ENCODE data around the gene GNA15. TPM values are rescaled to one million over a fixed set of nuclear protein-coding genes. Genes with fewer than 3 reads are reported as not detected.
A peak's percentile ranks its signal among the peaks of the same experiment; 100 is the strongest.

Gene GNA15
- total and polyA plus RNA-seq, 2 of the 8 experiments (the other 6 are each of a cell fraction or from before 2014, with no cell fraction given) = 0.26 to 0.45 TPM

DNA sequence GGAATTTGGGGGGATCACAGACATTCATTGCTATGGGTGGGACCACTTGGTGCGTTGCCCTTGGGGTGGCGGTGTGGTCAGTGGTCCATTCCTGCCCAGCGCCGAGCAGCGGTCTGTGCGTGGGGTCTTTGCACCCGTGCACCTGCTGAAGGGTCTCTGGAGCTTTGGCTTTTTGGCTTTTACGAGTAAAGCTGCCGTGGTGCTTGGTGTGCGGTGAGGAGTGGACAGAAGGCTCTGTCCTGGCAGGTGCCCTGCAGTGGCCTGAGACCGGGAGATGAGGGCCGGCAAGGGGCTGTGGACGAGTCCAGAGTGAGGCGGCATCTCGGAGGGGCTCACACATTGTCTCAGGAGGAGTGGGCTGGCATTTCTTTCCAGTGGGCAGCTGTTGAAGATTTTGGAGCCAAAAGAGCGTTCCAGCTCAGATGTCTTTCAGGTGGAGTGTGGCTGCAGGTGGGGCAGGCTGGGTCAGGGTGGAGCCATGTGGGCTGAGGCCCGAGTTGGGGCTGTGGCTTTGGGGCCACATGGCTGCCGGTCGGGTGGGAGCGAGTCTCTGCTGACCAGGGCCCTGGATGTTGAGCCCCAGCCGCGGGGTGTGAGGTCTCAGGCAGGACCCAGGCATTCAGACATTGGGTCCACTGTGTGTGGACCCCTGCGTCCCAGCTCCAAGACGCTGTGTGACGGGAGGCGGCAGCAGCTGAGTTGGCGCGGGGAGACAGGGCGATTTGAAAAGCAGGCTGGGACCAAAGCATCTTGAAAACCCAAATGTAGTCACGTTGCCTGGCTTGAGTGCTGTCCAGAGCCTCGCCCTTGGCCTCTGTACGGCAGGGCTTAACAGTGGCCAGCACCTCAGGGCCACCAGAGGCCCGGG, 30.0 kb upstream of the GNA15 start:
- 91% methylated on average over 31 of the region's 33 CpGs; no CpG with 5 or more reads in 1 of the 2 experiments for WGBS, 2 experiments (ENCODE audit: extremely low coverage in 1 of 2, insufficient coverage in 1 of 2, insufficient read length in 1 of 2, insufficient replicate concordance in 2 of 2, low coverage in 1 of 2, low lambda C conversion rate in 2 of 2, missing lambda C conversion rate in 1 of 2)
- CTCF ChIA-PET (ENCODE audit: partially characterized antibody) = interaction anchor here (0.7 to 20.0 kb wide), 15 partner anchors 9 to 457 kb away, joined by 3 to 339 read pairs (median 5); no protein-coding TSS in a partner anchor
- TF ChIP-seq NRF1 (IDR thresholded peaks at IDR 0.05; ENCODE audit: low read depth, low read length) (no peak), YY1 (IDR thresholded peaks at IDR 0.05; ENCODE audit: low read depth, low read length) (no peak), HDAC6 (IDR thresholded peaks at IDR 0.05; ENCODE audit: low read depth, low read length) (no peak), JUND (IDR thresholded peaks at IDR 0.05; ENCODE audit: low read length) (no peak), HDAC2 (IDR thresholded peaks at IDR 0.05; ENCODE audit: borderline replicate concordance in 1 of 2, low read depth in 2 of 2, low read length in 2 of 2) (no peak), SP1 (IDR thresholded peaks at IDR 0.05; ENCODE audit: low read depth, low read length) (no peak), CREB1 (IDR thresholded peaks at IDR 0.05) (no peak), MAX (IDR thresholded peaks at IDR 0.05) (no peak), CBX8 (IDR thresholded peaks at IDR 0.05; ENCODE audit: borderline replicate concordance, low read depth, low read length) (no peak), EZH2 (IDR thresholded peaks at IDR 0.05; ENCODE audit: low read depth, low read length, severe bottlenecking) (no peak), SIN3A (conservative IDR thresholded peaks at IDR 0.05 in 1 of 2, IDR thresholded peaks at IDR 0.05 in 1 of 2; ENCODE audit: low read depth in 1 of 2, low read length in 2 of 2) (no peak), ASH2L (IDR thresholded peaks at IDR 0.05; ENCODE audit: low read length) (no peak)

More for the DNA sequence above, 30.0 kb upstream of the GNA15 start:
- Histone ChIP-seq H3K4me3 (ENCODE audit: extremely low read depth in 1 of 4, insufficient read depth in 2 of 4, low read depth in 3 of 4, low read length in 4 of 4) (no peak overlapping the region), H3K23ac (ENCODE audit: insufficient read length) (no peak overlapping the region), H3K18ac (ENCODE audit: extremely low read depth, low read length) (no peak overlapping the region), H3K56ac (replicated peaks; ENCODE audit: insufficient read length, low read depth, low read length) (no peak overlapping the region), H3K36me3 (ENCODE audit: control insufficient read depth in 2 of 4, insufficient read depth in 4 of 4, low read length in 3 of 4) (no peaks in the 10 kb centered on the region), H4K5ac (ENCODE audit: insufficient read length, low read depth, low read length) (no peak overlapping the region), H4K91ac (replicated peaks; ENCODE audit: insufficient read length, low read length) (no peak overlapping the region), H2BK12ac (ENCODE audit: low read depth, low read length) (no peak overlapping the region), H3K4me1 (replicated peaks in 1 of 4; ENCODE audit: control insufficient read depth in 3 of 4, insufficient read depth in 4 of 4, low read length in 3 of 4) (peaks cover 0 to 4% (median 2%) of the 10 kb centered on the region in 4 experiments; a peak in 5 of 7 replicates), H4K20me1 (replicated peaks in 1 of 2; ENCODE audit: control insufficient read depth in 1 of 2, insufficient read depth in 2 of 2, low read length in 2 of 2) (peaks cover 7 to 25% of the 10 kb centered on the region in 2 experiments), H3K4ac (replicated peaks; ENCODE audit: insufficient read length, low read depth, low read length) (peak overlapping the region; percentile 53), H3K14ac (ENCODE audit: insufficient read length) (no peak overlapping the region), H2BK120ac (replicated peaks; ENCODE audit: low read depth, low read length) (no peak overlapping the region), H2AK5ac (ENCODE audit: low read depth, low read length) (no peak overlapping the region), H2BK20ac (ENCODE audit: low read length) (no peak overlapping the region), H3K79me1 (ENCODE audit: low read depth, low read length) (peaks cover 8% of the 10 kb centered on the region; the same call in 1 of the 2 replicates), H3K9me3 (ENCODE audit: insufficient read depth in 2 of 2, low read depth in 1 of 2, low read length in 1 of 2) (no peaks in the 10 kb centered on the region), H2BK15ac (ENCODE audit: low read length) (no peak overlapping the region), H4K8ac (ENCODE audit: extremely low read depth, insufficient read depth, low read length) (no peak overlapping the region), H3K27me3 (replicated peaks in 1 of 4; ENCODE audit: control insufficient read depth in 3 of 4, extremely low read depth in 1 of 4, insufficient read depth in 3 of 4, low read length in 3 of 4) (no peaks in the 10 kb centered on the region), H3K4me2 (ENCODE audit: insufficient read depth in 1 of 2, low read depth in 2 of 2, low read length in 2 of 2) (no peak overlapping the region), H2BK5ac (ENCODE audit: low read depth, low read length) (no peak overlapping the region), H3K9ac (replicated peaks in 1 of 4; ENCODE audit: extremely low read depth in 1 of 4, low read depth in 3 of 4, low read length in 3 of 4) (no peak overlapping the region), H2AFZ (ENCODE audit: low read length) (no peak overlapping the region), H3K79me2 (ENCODE audit: control insufficient read depth in 1 of 2, insufficient read depth in 2 of 2, low read length in 2 of 2) (peaks cover 0 to 59% of the 10 kb centered on the region in 2 experiments; a peak in 3 of 4 replicates), H3K23me2 (ENCODE audit: low read depth, low read length) (no peaks in the 10 kb centered on the region), H3K27ac (ENCODE audit: low read depth, low read length) (no peak overlapping the region)
- no peak for DNase-seq (ENCODE audit: low read depth in 1 of 2, low spot score in 2 of 2)
- POLR2A ChIA-PET (ENCODE audit: partially characterized antibody) = interaction anchor here (1.2 kb wide), 1 partner anchor 8 kb away, joined by 3 read pairs; no protein-coding TSS in a partner anchor
- no peak for FAIRE-seq
